ENCODE measurements around the gene WDFY3.

- TF ChIP-seq CTCF (IDR thresholded peaks at IDR 0.05) (no peak), POLR2A (IDR thresholded peaks at IDR 0.05) (no peak)
Observed at GRCh38 chr4:84632092-84632491, 334.4 kb downstream of the WDFY3 start.
